ENCODE results near the gene HSPA2.

Gene HSPA2

GRCh38 chr14:64540208-64541202 lies at the start of gene HSPA2:
Gene HSPA2, plus strand, starts transcription at chr14:64540741. Its CDS starts 109 bp downstream, at chr14:64540850.
- DNase-seq: peak; percentile 89

- no peak for DNase-seq
Observed at GRCh38 chr14:64491637-64492036, 48.9 kb upstream of the HSPA2 start.

DNA sequence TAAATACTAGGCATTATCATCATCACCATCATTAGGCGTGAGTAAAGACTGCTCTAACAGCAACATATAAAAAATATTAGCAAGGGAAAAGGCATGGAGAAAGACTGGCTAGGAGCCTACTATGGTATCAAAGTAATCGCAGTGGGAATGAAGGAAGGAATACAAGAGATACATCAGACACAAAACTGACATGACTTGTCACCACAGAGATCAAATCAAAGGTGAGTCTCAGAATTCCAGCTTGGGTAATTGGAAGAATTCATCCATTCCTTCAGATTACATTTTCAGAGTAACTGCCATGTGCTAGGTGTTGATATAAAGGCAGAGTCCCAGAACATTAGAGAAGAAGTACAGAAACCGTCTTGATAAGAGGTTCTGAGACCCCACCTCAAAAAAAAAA lies 47.1 kb upstream of the HSPA2 start:
- DNase-seq: no peak

- DNase-seq: no peak
Observed at GRCh38 chr14:64495252-64495651, 45.3 kb upstream of the HSPA2 start.

- no peak for DNase-seq
Observed at GRCh38 chr14:64496764-64497163, 43.8 kb upstream of the HSPA2 start.

DNA sequence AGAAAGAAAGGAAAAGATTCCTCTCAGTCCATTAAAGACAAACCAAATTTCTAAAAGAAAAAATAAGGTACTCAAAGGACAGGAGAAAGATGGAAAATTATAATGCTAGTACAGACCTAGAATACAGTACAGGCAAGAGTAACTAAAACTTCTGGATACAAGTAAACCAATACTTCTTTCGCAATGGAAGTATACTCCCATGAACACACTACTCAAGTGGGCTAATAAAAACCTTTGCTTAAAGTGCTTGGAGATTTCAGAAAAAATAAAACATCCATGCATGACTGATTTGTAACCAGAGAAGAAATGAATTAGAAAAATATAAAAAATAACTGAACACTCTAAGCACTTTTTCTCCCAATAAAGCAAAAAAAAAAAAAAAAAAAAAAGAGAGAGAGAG lies 40.5 kb upstream of the HSPA2 start:
- no peak for DNase-seq

GRCh38 chr14:64501411-64502171 lies 39.0 kb upstream of the HSPA2 start:
- DNase-seq: peak; percentile 16

DNA sequence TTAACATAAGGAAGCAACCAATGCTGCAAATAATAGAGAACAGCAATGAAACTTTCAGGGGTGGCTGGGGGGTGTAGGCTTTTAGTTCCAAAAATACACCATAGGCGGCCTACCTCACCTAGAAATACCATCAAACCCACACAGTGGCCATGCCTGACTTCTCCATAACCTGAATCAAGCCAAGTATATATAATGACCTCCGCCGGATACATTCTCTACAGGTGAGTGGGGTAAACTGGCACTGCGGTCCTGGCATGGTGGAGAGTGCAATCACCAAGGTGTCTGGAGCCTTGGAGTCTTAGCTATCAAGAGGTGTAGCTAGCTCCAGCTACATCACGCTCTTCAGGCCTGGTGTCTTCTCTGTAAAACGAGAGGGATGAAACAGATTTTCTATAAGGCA lies 38.1 kb upstream of the HSPA2 start:
- DNase-seq: peak; percentile 10

- no peak for DNase-seq
Observed at GRCh38 chr14:64502887-64503433, 37.6 kb upstream of the HSPA2 start.

- peak; percentile 96 for DNase-seq
Observed at GRCh38 chr14:64503434-64504309, 36.9 kb upstream of the HSPA2 start, which contains the start of gene ZBTB25. Gene ZBTB25, minus strand, starts transcription at chr14:64503838. Its CDS starts 13,305 bp downstream, at chr14:64490533.

DNA sequence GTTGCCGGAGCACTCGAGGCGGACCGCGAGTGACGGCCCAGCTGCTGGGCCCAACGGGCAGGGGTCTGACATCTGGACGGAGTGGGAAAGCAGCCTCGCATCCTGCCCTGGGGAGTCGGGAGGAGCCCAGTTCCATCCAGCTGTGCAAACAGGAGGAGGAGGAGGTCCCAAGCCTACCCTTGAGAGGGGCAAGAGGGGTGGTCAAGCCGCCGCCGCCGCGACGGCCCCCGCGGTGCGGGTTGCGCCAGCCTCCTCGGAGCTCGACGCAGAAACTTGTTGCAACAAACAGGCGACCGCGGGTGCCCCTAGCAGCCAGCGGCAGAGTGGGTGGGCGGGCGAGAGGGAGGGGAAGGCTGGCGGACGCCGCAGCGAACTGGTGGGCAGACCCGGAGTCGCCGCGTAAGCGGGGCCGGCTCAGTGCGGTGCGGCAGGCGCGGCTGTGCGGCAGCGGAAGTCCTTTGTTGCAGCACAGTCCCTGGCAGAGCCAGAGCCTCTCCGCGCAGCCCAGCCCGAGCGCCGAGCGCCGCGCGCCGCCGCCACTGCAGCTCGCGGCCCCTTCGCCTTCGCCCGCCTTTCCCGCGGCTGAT lies 36.1 kb upstream of the HSPA2 start, which contains the start of gene ZBTB1:
ZBTB1 (plus strand) TSS at position 461 of the 587 bp plus-strand sequence. CDS start 16,735 bp downstream, outside the sequence.
- DNase-seq: peak; percentile 91

DNA sequence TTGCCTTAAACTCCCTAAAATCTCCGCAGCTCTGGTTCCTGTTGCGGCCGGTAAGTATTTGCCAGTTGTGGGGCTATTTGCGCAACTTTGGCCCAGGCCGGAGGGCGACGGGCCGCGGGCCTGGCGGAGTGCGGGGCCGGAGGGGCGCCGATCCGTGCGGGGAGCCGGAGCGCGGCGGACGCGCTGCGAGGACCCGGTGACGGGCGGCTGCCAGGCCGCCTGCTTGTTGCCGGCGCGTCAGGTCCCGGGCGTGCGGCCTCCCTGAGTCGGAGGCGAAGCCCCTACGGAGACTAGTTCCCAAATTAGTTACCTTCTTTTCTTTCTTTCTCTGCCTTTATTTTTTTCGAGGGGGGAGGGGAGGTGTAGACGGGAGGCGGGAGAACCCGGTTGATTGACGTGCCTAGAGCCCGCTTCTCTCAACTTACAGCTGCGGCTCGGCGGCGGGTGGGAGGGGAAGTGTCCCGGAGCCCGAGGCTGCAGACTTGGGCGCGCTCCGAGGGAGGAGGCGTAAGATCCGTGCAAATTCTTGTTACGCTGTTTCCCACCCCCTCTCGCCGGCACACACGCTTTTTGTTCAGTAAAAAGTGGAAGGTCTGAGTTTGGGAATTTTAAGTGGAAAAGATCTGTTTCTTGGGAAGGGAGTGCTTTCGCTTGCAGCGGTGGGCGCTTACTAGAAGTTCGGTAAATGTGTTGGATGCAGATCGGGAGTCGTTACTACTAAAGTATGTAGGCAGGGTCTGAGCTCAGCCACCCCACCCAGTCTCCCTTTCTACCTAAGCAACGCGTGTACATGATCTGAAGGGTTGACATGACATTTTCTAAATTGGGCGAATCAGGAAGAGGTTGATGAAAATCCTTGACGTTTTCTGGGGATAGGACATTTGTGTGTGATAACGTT lies 35.4 kb upstream of the HSPA2 start:
- peak; percentile 82 for DNase-seq

- DNase-seq: no peak
Observed at GRCh38 chr14:64506721-64507120, 33.8 kb upstream of the HSPA2 start.

DNA sequence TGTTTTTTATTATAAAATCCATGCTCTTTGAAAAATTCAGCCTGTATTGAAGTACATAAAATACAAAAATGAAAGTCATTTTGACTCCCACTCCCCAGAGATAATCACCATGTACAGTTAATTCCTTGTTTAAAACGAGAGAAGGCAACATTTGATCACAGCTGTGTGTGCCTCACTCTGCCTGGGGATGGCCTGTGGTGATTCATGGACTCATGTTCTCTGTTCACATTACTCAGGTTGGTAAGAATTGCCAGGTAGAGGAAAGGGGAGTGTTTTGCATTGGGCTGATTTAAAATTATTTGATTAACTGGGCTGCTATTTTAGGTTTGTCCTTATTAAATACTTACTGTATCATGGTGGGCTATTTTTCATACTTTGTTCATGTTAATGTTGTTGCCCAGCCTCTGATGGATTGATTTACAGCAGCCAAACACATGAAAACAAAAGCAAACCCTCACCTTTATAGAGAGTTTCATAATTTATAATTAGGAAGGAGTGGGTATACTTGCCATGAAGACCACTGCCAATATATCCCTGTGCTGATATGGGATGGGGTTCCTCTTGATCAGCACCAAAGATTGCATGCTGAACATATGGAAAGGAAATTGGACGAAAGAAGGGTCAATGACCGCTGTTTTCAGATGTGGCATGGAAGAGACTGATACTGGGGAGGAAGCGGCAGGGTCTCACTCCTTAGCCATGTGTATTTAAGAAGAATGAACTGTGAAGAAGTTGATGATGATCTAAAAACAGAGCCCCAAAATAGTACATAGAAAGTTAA lies 33.0 kb upstream of the HSPA2 start:
- peak; percentile 10 for DNase-seq

DNA sequence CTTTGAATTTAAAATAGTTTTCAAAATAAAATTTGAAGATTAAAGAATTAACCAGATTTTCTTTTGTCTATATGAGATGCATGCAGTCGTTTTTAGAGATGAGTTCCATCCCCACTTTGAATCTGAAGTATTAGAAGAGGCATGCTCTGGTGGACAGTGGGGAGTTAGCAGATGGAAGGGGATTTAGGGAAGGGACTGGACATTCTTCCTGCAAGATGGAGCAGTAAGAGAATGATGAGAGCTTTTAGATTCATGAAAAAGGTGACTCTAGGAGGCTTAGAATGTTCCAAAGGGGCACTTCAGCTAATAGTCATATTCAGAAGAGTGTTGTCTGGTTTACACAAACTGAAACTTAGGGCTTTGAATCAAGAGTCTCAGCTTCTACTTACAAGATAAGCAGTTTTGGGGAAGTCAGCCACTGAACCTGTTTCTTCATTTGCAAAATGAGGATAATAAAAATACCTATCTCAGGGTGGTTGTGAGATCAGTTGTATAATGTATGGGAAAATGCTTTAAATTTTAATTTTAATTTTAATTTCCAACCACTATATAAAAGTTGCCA lies 32.2 kb upstream of the HSPA2 start:
- no peak for DNase-seq

GRCh38 chr14:64509036-64509435 lies 31.5 kb upstream of the HSPA2 start:
- no peak for DNase-seq

DNA sequence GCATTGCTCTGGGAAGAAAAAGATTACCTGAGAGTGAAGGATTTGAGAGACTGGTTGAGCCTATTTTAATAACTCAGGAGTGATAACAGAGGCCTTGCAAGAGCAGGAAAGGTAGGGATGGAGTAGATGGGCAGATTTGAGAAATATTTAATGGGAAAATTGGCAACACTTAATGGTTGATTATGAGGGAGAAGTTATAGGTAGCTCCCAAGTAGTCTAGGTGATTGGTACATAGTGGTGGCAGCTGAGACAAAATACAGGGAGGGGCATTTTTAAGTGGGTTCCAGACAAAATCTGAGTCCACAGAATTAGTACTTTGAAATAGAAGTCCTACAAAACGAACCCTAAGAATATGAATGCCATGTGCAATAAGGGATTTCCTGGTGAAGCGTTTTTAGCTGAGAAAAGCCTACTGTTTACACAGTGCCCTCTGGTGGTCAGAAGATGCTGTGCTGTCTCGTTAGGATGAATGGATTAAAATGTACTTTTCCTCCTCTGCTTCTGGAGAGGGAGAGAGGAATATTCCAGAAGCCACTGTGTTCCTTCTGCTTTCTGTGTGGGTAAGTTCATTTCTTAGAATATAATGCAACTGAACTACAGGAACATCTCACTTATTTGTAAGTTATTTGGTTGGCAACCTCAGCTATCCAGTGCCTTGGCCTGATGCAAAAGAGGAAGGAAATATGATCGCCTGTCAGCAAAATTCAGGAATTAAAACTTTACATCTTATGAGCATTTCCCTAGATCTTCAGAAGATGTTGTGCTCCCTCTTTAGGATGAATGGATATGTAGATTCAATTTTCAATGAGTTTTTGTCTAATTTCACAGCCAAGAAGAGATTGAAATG lies 29.5 kb upstream of the HSPA2 start:
- peak; percentile 34 for DNase-seq

DNA sequence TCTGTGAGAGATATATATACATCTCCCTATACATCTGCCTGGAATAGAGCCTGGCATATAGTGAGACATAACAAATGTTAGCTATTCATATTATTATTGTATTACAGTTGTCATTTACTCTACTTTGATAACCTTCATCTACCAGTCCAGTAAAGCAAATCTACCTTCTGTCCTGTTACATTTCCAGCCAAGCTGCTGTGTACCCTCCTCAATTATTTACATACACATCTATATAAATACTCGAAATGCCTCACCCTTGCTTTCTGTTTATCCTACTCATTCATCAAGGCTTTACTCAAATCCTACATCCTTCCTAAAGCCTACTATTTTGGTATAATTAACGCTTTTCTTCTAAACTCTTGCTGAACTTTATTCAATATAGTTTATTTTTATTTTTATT lies 27.3 kb upstream of the HSPA2 start:
- no peak for DNase-seq

DNA sequence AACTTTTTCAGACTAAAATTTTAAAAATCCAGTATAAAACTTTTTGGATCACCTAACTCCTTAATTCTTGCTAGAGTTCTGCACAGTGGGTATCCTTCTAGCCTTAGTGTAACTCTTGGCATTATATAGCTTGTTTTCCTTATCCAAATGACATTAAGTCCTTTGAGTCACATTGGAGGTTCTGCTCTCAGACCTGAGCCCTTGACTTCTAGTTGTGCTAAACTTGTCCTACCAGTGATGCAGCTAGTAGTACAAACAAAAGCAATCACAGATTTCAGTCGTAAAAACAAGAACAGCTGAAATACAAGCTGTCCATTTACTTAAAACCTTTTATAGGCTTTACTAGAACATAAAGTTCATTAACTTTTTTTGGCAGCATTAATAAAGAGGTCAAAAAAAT lies 25.5 kb upstream of the HSPA2 start:
- DNase-seq: no peak
